K562 (cell line): ENCODE measurements around the gene NAIF1. TPM values are rescaled to one million over a fixed set of nuclear protein-coding genes. Genes with fewer than 3 reads are reported as not detected.

ENCODE experiments used
- DACH1 ChIP-seq: fragments of 450-650 bp; IDR thresholded peaks from 2 replicates; pipeline ENCODE4 v1.6.1; 2018; ENCODE audit not compliant: partially characterized antibody
- DNMT1 ChIP-seq: fragments of 450-650 bp; IDR thresholded peaks from 2 replicates; pipeline ENCODE4 v1.6.1; 2016; ENCODE audit warnings: antibody characterized with exemption, mild to moderate bottlenecking
- FIP1L1 ChIP-seq: fragments of 200-400 bp; formaldehyde crosslinking; IDR thresholded peaks from 2 replicates; pipeline ENCODE4 v1.6.1; 2018; ENCODE audit warnings: mild to moderate bottlenecking, low read depth, low read length; ENCODE audit not compliant: poor library complexity, severe bottlenecking
- GTF2A2 ChIP-seq: IDR thresholded peaks from 2 replicates; pipeline ENCODE4 v1.6.1; 2016; ENCODE audit warnings: mild to moderate bottlenecking, missing genetic modification characterization, missing compliant biosample characterization
- HNRNPK ChIP-seq: fragments of 200-400 bp; formaldehyde crosslinking; IDR thresholded peaks from one replicate; pipeline ENCODE4 v1.6.1; 2018; ENCODE audit warnings: mild to moderate bottlenecking, low read depth, low read length; ENCODE audit not compliant: poor library complexity, severe bottlenecking
- NFIX ChIP-seq: fragments of 250-450 bp; sonication (Bioruptor Pico); IDR thresholded peaks from 2 replicates; pipeline ENCODE4 v1.4.0; 2020; ENCODE audit warnings: low read depth, mild to moderate bottlenecking, moderate library complexity
- POLR2B ChIP-seq: fragments of 450-650 bp; IDR thresholded peaks from 2 replicates; pipeline ENCODE4 v1.6.1; 2018; ENCODE audit warnings: low read depth; ENCODE audit not compliant: partially characterized antibody
- POLR2G ChIP-seq: fragments of 200-400 bp; formaldehyde crosslinking; IDR thresholded peaks from 2 replicates; pipeline ENCODE4 v1.6.1; 2017; ENCODE audit warnings: low read depth, mild to moderate bottlenecking, antibody characterized with exemption, low read length, moderate library complexity
- PRPF4 ChIP-seq: fragments of 200-400 bp; formaldehyde crosslinking; IDR thresholded peaks from one replicate; pipeline ENCODE4 v1.6.1; 2017; ENCODE audit warnings: low read length, low read depth, mild to moderate bottlenecking; ENCODE audit not compliant: insufficient read depth, poor library complexity, severe bottlenecking
- RCOR1 ChIP-seq, 2 experiments: IDR thresholded peaks; 2 replicates each; pipeline ENCODE4 v1.6.1; 2012; ENCODE audit warnings: low read depth in 2 of 2, low read length in 2 of 2, borderline replicate concordance in 1 of 2, improper control_type of control experiment in 1 of 2
- RUNX1 ChIP-seq: sonication (generic); IDR thresholded peaks from 2 replicates; pipeline ENCODE4 v1.6.1; 2016; ENCODE audit warnings: antibody characterized with exemption, low read depth
- SAFB ChIP-seq: fragments of 200-400 bp; formaldehyde crosslinking; IDR thresholded peaks from 2 replicates; pipeline ENCODE4 v1.6.1; 2017; ENCODE audit warnings: low read depth, low read length, borderline replicate concordance
- SRSF7 ChIP-seq: fragments of 200-400 bp; formaldehyde crosslinking; optimal IDR thresholded peaks from 2 replicates; pipeline ENCODE3; 2017; ENCODE audit warnings: mild to moderate bottlenecking, low read depth, low read length
- ZNF12 ChIP-seq: sonication (generic); formaldehyde crosslinking; IDR thresholded peaks from 2 replicates; pipeline ENCODE4 v1.4.0; 2020; ENCODE audit warnings: mild to moderate bottlenecking, missing genetic modification reagents
- ZNF175 ChIP-seq: fragments of 200-800 bp; sonication (Bioruptor generic); IDR thresholded peaks from 2 replicates; pipeline ENCODE4 v1.6.1; 2016; ENCODE audit warnings: low read depth, mild to moderate bottlenecking, missing genetic modification characterization, missing compliant biosample characterization
- polyA plus RNA-seq, 8 experiments: library from polyadenylated mRNA; depleted of rRNA in 4 of 8; stranded (reverse) in 5 of 8; unstranded in 3 of 8; fragments of >200 nt; fragmentation: Nextera tagmentation in 2 of 8; fragmentation: Illumina TruSeq in 1 of 8; extraction: Ambion mirVana in 2 of 8; extraction: Trizol in 1 of 8; gene quantifications; 2 replicates each; pipeline versions ENCODE4 v1.2.1 to v1.2.3, GENCODE V29; 2011 to 2014; ENCODE audit warnings: inconsistent platforms in 1 of 8, missing spikeins in 1 of 8
- total RNA-seq, 7 experiments: library from RNA; depleted of rRNA in 6 of 7; stranded (reverse); fragments of >200 nt in 6 of 7; fragmentation: Illumina TruSeq in 2 of 7; extraction: Trizol in 2 of 7; gene quantifications; 2 replicates each; pipeline versions ENCODE4 v1.2.1 to v1.2.3, GENCODE V29; 2011 to 2021; ENCODE audit warnings: low replicate concordance in 1 of 7
- TF ChIP-seq, protein P1 (sequence below): fragments of 250-450 bp; sonication (Bioruptor Pico); IDR thresholded peaks from 2 replicates; pipeline ENCODE4 v1.5.0; 2022; ENCODE audit warnings: mild to moderate bottlenecking
- TF ChIP-seq, protein P2 (sequence below): fragments of 450-650 bp; IDR thresholded peaks from one replicate; pipeline ENCODE4 v1.6.1; 2018; ENCODE audit warnings: mild to moderate bottlenecking, moderate library complexity; ENCODE audit not compliant: partially characterized antibody
- TF ChIP-seq, protein P3 (sequence below): sonication (generic); formaldehyde crosslinking; IDR thresholded peaks from 2 replicates; pipeline ENCODE4 v1.8.0; 2022; ENCODE audit warnings: mild to moderate bottlenecking, missing genetic modification reagents, borderline replicate concordance

Gene NAIF1
- total and polyA plus RNA-seq, 9 of the 15 experiments (the other 6 are each of a cell fraction or from before 2014, with no cell fraction given): 4.8 to 26.6 (median 17.2) TPM

DNA sequence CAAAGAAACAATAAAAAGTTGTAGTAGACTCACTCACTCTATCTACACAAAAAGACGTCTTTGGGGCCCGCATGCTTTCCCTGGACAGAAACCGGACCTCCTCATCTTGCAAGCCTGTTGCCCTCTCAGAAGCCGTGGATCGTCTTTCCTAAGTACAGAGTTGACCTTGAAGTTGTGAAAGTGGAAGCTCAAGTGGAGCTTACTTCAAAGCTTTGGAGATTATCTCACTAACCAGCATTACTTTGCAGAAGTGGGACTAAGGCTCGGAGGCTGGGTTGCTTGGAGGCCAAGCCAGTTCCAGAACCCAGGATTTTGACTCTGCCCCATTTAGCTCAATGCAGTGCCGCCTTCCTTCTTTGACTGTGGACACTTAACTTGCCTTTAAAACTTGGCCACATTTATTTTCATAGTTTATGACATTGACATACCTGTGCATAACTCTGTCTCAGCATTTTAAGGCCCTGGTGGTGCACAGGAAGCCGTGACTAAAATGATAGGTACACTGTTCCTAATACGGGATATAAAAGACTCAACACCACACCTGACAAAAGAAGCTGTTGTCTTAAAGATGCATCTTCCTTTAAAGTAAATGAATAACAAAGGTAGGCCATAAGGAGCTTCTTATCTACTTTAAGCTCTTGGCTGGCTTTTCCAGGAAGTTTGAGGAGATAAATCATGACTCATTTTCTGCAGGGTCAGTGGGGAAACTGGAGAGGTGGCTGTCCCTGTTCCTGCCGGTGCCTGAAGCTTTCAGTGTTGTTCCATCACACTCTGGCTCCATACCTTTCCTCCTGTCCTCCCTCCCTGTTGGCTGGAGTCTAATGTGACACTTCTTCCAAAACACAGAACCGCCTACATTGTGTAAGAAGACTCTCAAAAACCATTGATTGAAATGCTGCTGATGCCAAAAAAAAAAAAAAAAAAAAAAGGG lies 11.6 kb upstream of the NAIF1 start (continued):
- TF ChIP-seq, protein P1, sequence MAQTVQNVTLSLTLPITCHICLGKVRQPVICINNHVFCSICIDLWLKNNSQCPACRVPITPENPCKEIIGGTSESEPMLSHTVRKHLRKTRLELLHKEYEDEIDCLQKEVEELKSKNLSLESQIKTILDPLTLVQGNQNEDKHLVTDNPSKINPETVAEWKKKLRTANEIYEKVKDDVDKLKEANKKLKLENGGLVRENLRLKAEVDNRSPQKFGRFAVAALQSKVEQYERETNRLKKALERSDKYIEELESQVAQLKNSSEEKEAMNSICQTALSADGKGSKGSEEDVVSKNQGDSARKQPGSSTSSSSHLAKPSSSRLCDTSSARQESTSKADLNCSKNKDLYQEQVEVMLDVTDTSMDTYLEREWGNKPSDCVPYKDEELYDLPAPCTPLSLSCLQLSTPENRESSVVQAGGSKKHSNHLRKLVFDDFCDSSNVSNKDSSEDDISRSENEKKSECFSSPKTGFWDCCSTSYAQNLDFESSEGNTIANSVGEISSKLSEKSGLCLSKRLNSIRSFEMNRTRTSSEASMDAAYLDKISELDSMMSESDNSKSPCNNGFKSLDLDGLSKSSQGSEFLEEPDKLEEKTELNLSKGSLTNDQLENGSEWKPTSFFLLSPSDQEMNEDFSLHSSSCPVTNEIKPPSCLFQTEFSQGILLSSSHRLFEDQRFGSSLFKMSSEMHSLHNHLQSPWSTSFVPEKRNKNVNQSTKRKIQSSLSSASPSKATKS (CRISPR knock-in tag): no peak
- TF ChIP-seq POLR2G (no peak), RCOR1 (IDR thresholded peaks at IDR 0.05; ENCODE audit: borderline replicate concordance in 1 of 2, low read depth in 2 of 2, low read length in 2 of 2) (peak in 1 of 2 experiments; percentile 89; a peak in 2 of 4 replicates), RUNX1 (no peak), SAFB (no peak), POLR2B (no peak), HNRNPK (no peak), DNMT1 (no peak), NFIX (no peak), ZNF175 (0 out of 2 replicates have a peak, but pooled peaks have one; percentile 8), SRSF7 (no peak), PRPF4 (no peak), GTF2A2 (tag) (no peak), ZNF12 (CRISPR knock-in tag) (no peak), FIP1L1 (no peak), DACH1 (no peak)
- TF ChIP-seq, protein P2, sequence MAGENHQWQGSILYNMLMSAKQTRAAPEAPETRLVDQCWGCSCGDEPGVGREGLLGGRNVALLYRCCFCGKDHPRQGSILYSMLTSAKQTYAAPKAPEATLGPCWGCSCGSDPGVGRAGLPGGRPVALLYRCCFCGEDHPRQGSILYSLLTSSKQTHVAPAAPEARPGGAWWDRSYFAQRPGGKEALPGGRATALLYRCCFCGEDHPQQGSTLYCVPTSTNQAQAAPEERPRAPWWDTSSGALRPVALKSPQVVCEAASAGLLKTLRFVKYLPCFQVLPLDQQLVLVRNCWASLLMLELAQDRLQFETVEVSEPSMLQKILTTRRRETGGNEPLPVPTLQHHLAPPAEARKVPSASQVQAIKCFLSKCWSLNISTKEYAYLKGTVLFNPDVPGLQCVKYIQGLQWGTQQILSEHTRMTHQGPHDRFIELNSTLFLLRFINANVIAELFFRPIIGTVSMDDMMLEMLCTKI: no peak
- TF ChIP-seq, protein P3, sequence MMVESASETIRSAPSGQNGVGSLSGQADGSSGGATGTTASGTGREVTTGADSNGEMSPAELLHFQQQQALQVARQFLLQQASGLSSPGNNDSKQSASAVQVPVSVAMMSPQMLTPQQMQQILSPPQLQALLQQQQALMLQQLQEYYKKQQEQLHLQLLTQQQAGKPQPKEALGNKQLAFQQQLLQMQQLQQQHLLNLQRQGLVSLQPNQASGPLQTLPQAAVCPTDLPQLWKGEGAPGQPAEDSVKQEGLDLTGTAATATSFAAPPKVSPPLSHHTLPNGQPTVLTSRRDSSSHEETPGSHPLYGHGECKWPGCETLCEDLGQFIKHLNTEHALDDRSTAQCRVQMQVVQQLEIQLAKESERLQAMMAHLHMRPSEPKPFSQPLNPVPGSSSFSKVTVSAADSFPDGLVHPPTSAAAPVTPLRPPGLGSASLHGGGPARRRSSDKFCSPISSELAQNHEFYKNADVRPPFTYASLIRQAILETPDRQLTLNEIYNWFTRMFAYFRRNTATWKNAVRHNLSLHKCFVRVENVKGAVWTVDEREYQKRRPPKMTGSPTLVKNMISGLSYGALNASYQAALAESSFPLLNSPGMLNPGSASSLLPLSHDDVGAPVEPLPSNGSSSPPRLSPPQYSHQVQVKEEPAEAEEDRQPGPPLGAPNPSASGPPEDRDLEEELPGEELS (CRISPR knock-in tag): no peak
